Lung (tissue), 12 donors: ENCODE results near the gene NLGN3. TPM values are rescaled to one million over a fixed set of nuclear protein-coding genes. Genes with fewer than 3 reads are reported as not detected.

Experiments used
- ATAC-seq: fragments of 200-7000 bp; cut with Tn5 transposase; one replicate; pipeline ENCODE4 v1.9.1; 2020; ENCODE audit warnings: moderate number of reproducible peaks; ENCODE audit not compliant: insufficient read depth, low FRiP score
- DNase-seq, 3 donors: peaks; one replicate each; pipeline ENCODE4 v3.0.0-alpha.2; 2013 to 2017
- H3K27ac ChIP-seq, 2 donors: one replicate each; pipeline ENCODE4 v1.5.1; 2013; ENCODE audit warnings: mild to moderate bottlenecking in 2 of 2, moderate library complexity in 2 of 2, control low read depth in 1 of 2, inconsistent platforms in 1 of 2, low read depth in 1 of 2, low read length in 1 of 2
- H3K27me3 ChIP-seq, 3 donors: one replicate each; pipeline ENCODE4 v1.5.1; 2013; ENCODE audit warnings: low read length in 2 of 3; ENCODE audit not compliant: control insufficient read depth in 3 of 3, insufficient read depth in 3 of 3
- H3K36me3 ChIP-seq, 4 donors: one replicate each; pipeline ENCODE4 v1.5.1; 2013; ENCODE audit warnings: low read length in 4 of 4, mild to moderate bottlenecking in 1 of 4, moderate library complexity in 1 of 4; ENCODE audit not compliant: control insufficient read depth in 4 of 4, insufficient read depth in 4 of 4
- H3K4me1 ChIP-seq, 5 donors: one replicate each; pipeline ENCODE4 v1.5.1; 2013; ENCODE audit warnings: low read length in 5 of 5, mild to moderate bottlenecking in 2 of 5, moderate library complexity in 1 of 5; ENCODE audit not compliant: control insufficient read depth in 5 of 5, insufficient read depth in 5 of 5
- H3K4me3 ChIP-seq: one replicate; pipeline ENCODE4 v1.5.1; 2013; ENCODE audit warnings: mild to moderate bottlenecking, control low read depth, moderate library complexity
- H3K9ac ChIP-seq, 2 donors: one replicate each; pipeline ENCODE4 v1.5.1; 2013; ENCODE audit warnings: low read length in 2 of 2, control low read depth in 1 of 2; ENCODE audit not compliant: insufficient read depth in 1 of 2
- H3K9me3 ChIP-seq, 4 donors: one replicate each; pipeline ENCODE4 v1.5.1; 2013; ENCODE audit warnings: low read length in 3 of 4, mild to moderate bottlenecking in 1 of 4, moderate library complexity in 1 of 4; ENCODE audit not compliant: control insufficient read depth in 4 of 4, insufficient read depth in 3 of 4
- WGBS, 2 donors: extraction: QIAGEN DNeasy Blood & Tissue Kit; methylation state at CpG; one replicate each; pipeline ENCODE4 v1.1.7; 2013; 5-methylcytosine and 5-hydroxymethylcytosine counted together
- polyA plus RNA-seq, 2 donors: library from polyadenylated mRNA; stranded (reverse); fragments of 200-250 nt; gene quantifications; one replicate each; pipeline ENCODE4 v1.2.1, GENCODE V29; 2013
- total RNA-seq, 2 donors: library from RNA; depleted of rRNA in 1 of 2; stranded (reverse); fragments of >200 nt in 1 of 2; gene quantifications; one replicate each; pipeline ENCODE4 v1.2.1, GENCODE V29; 2014 to 2021
- TF ChIP-seq, protein P1 (sequence below): IDR thresholded peaks from 2 replicates; pipeline ENCODE4 v1.5.1; 2012; ENCODE audit warnings: mild to moderate bottlenecking; ENCODE audit errors: control extremely low read depth, extremely low read depth
- donor health status: control.
- donor health status: control.
- donor health status: Bipolar disorder and iron deficiency.
- donor health status: healthy.
- donor health status: DM: yes; HTN: yes; CAD: no.

Gene NLGN3
- total and polyA plus RNA-seq, 4 donors, result 0.20 to 1.5 (median 0.78) TPM

DNA sequence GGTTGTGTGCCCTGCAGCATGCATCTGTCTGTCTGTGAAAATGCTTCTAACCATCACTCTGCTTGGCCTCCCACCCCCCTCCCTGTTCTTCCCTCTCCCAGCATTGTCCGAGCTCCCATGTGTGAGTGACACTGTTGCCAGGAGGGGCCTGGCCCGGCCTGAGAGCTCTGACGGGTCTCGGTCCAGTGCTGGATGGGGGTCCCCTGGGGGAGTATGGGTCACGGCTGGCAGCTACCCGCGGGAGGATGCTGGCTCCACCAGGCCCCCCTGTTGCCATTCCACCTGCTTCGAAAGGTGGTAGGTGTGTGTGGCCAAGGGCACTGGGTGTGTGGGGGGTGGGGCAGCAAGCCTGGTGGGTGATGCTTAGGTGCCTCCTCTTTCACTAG is 3.6 kb downstream of the NLGN3 start:
- no peaks in the 10 kb centered on the region for H3K36me3 ChIP-seq
- no peaks in the 10 kb centered on the region for H3K9me3 ChIP-seq
- DNase-seq (no peak), ATAC-seq (no peak)
- WGBS, 2 donors, result 81 to 89% methylated on average over 8 of the region's 8 CpGs
- TF ChIP-seq, protein P1, sequence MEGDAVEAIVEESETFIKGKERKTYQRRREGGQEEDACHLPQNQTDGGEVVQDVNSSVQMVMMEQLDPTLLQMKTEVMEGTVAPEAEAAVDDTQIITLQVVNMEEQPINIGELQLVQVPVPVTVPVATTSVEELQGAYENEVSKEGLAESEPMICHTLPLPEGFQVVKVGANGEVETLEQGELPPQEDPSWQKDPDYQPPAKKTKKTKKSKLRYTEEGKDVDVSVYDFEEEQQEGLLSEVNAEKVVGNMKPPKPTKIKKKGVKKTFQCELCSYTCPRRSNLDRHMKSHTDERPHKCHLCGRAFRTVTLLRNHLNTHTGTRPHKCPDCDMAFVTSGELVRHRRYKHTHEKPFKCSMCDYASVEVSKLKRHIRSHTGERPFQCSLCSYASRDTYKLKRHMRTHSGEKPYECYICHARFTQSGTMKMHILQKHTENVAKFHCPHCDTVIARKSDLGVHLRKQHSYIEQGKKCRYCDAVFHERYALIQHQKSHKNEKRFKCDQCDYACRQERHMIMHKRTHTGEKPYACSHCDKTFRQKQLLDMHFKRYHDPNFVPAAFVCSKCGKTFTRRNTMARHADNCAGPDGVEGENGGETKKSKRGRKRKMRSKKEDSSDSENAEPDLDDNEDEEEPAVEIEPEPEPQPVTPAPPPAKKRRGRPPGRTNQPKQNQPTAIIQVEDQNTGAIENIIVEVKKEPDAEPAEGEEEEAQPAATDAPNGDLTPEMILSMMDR, result no peak
- H3K9ac ChIP-seq, result no peak overlapping the region
- no peaks in the 10 kb centered on the region for H3K27me3 ChIP-seq
- peaks cover 0 to 8% (median 5%) of the 10 kb centered on the region in 5 donors for H3K4me1 ChIP-seq
- no peak overlapping the region for H3K27ac ChIP-seq
- no peak overlapping the region for H3K4me3 ChIP-seq

DNA sequence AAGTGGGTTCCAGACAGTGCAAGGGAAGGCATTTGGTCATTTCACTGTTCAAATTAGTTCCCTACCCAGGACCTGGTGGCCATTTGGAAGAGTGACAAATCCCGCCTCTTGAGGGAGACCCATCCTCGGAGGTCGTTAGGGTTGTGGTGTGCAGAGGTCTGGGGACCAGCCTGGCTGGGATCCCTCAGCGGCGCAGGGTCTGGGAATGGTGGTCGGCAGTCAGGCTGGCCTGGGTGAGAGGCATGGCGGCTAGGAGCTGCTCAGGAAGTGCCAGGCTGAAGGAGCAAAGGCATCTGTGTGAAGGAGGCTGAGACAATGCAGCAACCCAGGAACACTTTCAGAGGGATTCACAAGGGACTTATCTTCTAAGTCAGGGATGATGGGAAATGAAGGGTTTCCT is 6.7 kb downstream of the NLGN3 start:
- H3K9ac ChIP-seq, result no peak overlapping the region
- no peak for ATAC-seq
- no peaks in the 10 kb centered on the region for H3K27me3 ChIP-seq
- no peak for DNase-seq
- peaks cover 0 to 5% (median 0%) of the 10 kb centered on the region in 4 donors for H3K36me3 ChIP-seq
- no peaks in the 10 kb centered on the region for H3K9me3 ChIP-seq
- peaks cover 0 to 8% (median 0%) of the 10 kb centered on the region in 5 donors for H3K4me1 ChIP-seq
- TF ChIP-seq, protein P1, result no peak
- no peak overlapping the region for H3K4me3 ChIP-seq
- H3K27ac ChIP-seq, result no peak overlapping the region
- 74 to 87% methylated on average over 7 of the region's 7 CpGs for WGBS, 2 donors

DNA sequence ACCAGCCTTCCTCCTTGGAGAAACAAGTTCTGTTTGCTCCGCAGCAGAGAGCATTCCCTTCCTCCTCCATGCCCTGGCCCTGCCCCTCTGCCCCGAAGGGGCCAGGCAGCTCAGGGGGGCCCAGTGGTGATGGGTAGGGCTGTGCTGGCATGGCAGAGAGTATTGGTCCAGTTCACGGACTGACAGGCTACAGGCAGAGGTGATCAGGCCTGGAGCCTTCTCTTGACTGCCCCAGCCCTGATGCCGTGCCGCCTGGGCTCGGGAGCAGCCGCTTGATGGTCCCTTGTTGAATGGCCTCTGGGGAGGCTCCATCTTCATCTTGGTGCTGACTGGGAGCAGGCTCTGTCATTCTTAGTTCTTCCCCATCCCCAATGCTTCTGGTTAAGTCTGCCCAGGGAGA is 9.6 kb downstream of the NLGN3 start:
- Histone ChIP-seq H3K27me3 (no peaks in the 10 kb centered on the region), H3K36me3 (peaks cover 0 to 5% (median 0%) of the 10 kb centered on the region in 4 donors), H3K9ac (no peak overlapping the region), H3K4me3 (no peak overlapping the region), H3K9me3 (peaks cover 0 to 1% (median 0%) of the 10 kb centered on the region in 4 donors), H3K27ac (no peak overlapping the region), H3K4me1 (no peaks in the 10 kb centered on the region)
- DNase-seq (no peak), ATAC-seq (no peak)
- TF ChIP-seq, protein P1, result no peak
- 82 to 98% methylated on average over 7 of the region's 7 CpGs for WGBS, 2 donors

DNA sequence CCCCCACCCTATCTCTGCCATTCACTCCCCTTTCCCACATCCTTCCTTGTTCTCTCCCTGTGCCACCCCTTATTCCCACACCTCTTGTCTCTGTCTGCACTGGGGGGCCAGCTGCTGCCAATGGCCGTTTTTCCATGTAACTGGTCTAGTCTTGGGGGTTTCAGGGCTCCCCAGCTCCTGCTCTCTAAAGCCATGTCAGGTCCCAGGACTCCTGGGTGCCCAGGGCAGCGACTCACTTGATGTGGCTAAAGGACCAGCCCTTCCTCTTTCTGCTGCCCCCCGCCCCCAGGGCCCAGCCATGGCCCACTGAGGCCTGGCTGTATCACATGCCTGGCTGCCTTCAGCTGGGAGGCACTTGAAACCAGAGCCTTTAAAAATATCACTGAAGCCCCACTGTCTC is 10.0 kb downstream of the NLGN3 start:
- H3K27ac ChIP-seq, result no peak overlapping the region
- 44 to 56% methylated on average over 3 of the region's 3 CpGs for WGBS, 2 donors
- H3K36me3 ChIP-seq, result peaks cover 0 to 5% (median 0%) of the 10 kb centered on the region in 4 donors
- no peaks in the 10 kb centered on the region for H3K27me3 ChIP-seq
- no peak overlapping the region for H3K4me3 ChIP-seq
- H3K9me3 ChIP-seq, result peaks cover 0 to 1% (median 0%) of the 10 kb centered on the region in 4 donors
- H3K4me1 ChIP-seq, result no peaks in the 10 kb centered on the region
- H3K9ac ChIP-seq, result no peak overlapping the region
- DNase-seq (no peak), ATAC-seq (no peak)
- TF ChIP-seq, protein P1, result no peak
